ENCODE results near the gene TTF2. TPM values are rescaled to one million over a fixed set of nuclear protein-coding genes. Genes with fewer than 3 reads are reported as not detected.
A peak's percentile ranks its signal among the peaks of the same experiment; 100 is the strongest.

TTF2 gene
- total and polyA plus RNA-seq, 2 of the 8 experiments (the other 6 are each of a cell fraction or from before 2014, with no cell fraction given): 16.9 to 89.6 TPM

- WGBS, 2 experiments (ENCODE audit: extremely low coverage in 1 of 2, insufficient coverage in 1 of 2, insufficient read length in 1 of 2, insufficient replicate concordance in 2 of 2, low coverage in 1 of 2, low lambda C conversion rate in 2 of 2, missing lambda C conversion rate in 1 of 2): 31% methylated on average over 2 of the region's 2 CpGs; no CpG with 5 or more reads in 1 of the 2 experiments
- Histone ChIP-seq H3K23ac (ENCODE audit: insufficient read length) (no peak overlapping the region), H3K14ac (ENCODE audit: insufficient read length) (no peak overlapping the region), H4K91ac (replicated peaks; ENCODE audit: insufficient read length, low read length) (no peak overlapping the region), H3K18ac (ENCODE audit: extremely low read depth, low read length) (no peak overlapping the region; the same call in 1 of the 2 replicates), H2BK12ac (ENCODE audit: low read depth, low read length) (0 out of 2 replicates have a peak overlapping the region, but pooled peaks have one; percentile 60), H3K27me3 (replicated peaks in 1 of 4; ENCODE audit: control insufficient read depth in 3 of 4, extremely low read depth in 1 of 4, insufficient read depth in 3 of 4, low read length in 3 of 4) (no peaks in the 10 kb centered on the region), H3K4ac (replicated peaks; ENCODE audit: insufficient read length, low read depth, low read length) (no peak overlapping the region), H2BK15ac (ENCODE audit: low read length) (no peak overlapping the region), H2BK120ac (replicated peaks; ENCODE audit: low read depth, low read length) (peak overlapping the region; percentile 41), H4K8ac (ENCODE audit: extremely low read depth, insufficient read depth, low read length) (no peak overlapping the region), H3K56ac (replicated peaks; ENCODE audit: insufficient read length, low read depth, low read length) (no peak overlapping the region), H3K23me2 (ENCODE audit: low read depth, low read length) (no peaks in the 10 kb centered on the region; the same call in 1 of the 2 replicates), H2BK5ac (ENCODE audit: low read depth, low read length) (no peak overlapping the region), H2BK20ac (ENCODE audit: low read length) (0 out of 2 replicates have a peak overlapping the region, but pooled peaks have one; percentile 53), H4K5ac (ENCODE audit: insufficient read length, low read depth, low read length) (no peak overlapping the region), H3K36me3 (ENCODE audit: control insufficient read depth in 2 of 4, insufficient read depth in 4 of 4, low read length in 3 of 4) (no peaks in the 10 kb centered on the region), H3K4me1 (replicated peaks in 1 of 4; ENCODE audit: control insufficient read depth in 3 of 4, insufficient read depth in 4 of 4, low read length in 3 of 4) (peaks cover 0 to 16% (median 12%) of the 10 kb centered on the region in 4 experiments; a peak in 4 of 7 replicates), H3K79me2 (ENCODE audit: control insufficient read depth in 1 of 2, insufficient read depth in 2 of 2, low read length in 2 of 2) (no peaks in the 10 kb centered on the region), H3K79me1 (ENCODE audit: low read depth, low read length) (no peaks in the 10 kb centered on the region), H2AFZ (ENCODE audit: low read length) (no peak overlapping the region), H3K27ac (ENCODE audit: low read depth, low read length) (no peak overlapping the region), H3K9ac (replicated peaks in 1 of 4; ENCODE audit: extremely low read depth in 1 of 4, low read depth in 3 of 4, low read length in 3 of 4) (no peak overlapping the region), H3K4me3 (ENCODE audit: extremely low read depth in 1 of 4, insufficient read depth in 2 of 4, low read depth in 3 of 4, low read length in 4 of 4) (no peak overlapping the region), H3K4me2 (ENCODE audit: insufficient read depth in 1 of 2, low read depth in 2 of 2, low read length in 2 of 2) (peak overlapping the region; percentile 2 to 36; a peak in 2 of 4 replicates), H3K9me3 (ENCODE audit: insufficient read depth in 2 of 2, low read depth in 1 of 2, low read length in 1 of 2) (no peaks in the 10 kb centered on the region), H2AK5ac (ENCODE audit: low read depth, low read length) (no peak overlapping the region), H4K20me1 (replicated peaks in 1 of 2; ENCODE audit: control insufficient read depth in 1 of 2, insufficient read depth in 2 of 2, low read length in 2 of 2) (no peaks in the 10 kb centered on the region)
- ChIA-PET POLR2A (ENCODE audit: partially characterized antibody) (interaction anchor here (0.6 to 1.1 kb wide), 2 partner anchors 120 to 148 kb away, joined by 3 read pairs; no protein-coding TSS in a partner anchor), CTCF (ENCODE audit: partially characterized antibody) (interaction anchor here (0.7 to 4.3 kb wide), 5 partner anchors 9 to 148 kb away, joined by 3 to 23 read pairs (median 9); no protein-coding TSS in a partner anchor)
- no peak for FAIRE-seq
- TF ChIP-seq CHD2 (IDR thresholded peaks at IDR 0.05; ENCODE audit: low read length) (no peak), MAX (IDR thresholded peaks at IDR 0.05) (peak; percentile 65)
- DNase-seq (ENCODE audit: low read depth in 1 of 2, low spot score in 2 of 2): no peak
Observed at GRCh38 chr1:117136749-117137148, 76.6 kb downstream of the TTF2 start.
